Measurements from ENCODE around the gene TJP1.

Gene TJP1

DNA sequence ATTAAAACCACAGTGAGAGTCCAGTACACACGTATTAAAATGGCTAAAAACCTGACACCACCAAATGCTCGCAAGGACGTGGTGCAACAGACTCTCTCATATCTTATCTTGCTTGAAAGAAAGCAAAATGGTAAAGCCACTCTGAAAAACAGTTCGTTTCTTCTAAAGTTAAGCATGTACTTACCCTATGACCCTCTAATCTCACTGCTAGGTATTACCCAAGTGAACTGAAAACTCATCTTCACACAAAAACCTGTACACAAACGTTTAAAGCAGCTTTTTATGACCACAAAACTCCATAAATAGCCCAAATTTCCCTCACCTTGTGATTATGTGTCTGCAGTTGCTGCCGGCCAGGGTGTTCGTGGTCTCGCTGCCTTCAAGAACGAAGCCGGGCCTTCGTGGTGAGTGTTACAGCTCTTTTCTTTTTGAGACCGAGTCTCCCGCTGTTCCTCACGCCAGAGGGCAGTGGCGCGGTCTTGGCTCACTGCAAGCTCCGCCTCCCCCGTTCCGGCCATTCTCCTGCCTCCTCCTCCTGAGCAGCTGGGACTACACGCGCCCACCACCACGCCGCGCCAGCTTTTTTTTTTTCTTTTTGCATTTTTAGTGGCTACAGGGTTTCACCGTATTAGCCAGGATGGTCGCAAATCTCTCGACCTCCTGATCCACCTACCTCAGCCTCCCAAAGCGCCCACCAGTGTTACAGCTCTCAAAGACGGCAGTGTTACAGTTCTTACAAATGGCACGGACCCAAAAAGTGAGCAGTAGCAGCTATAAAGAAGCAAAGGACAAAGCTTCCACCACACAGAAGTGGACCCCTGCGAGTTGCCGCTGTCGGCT lies 165.4 kb downstream of the TJP1 start:
- no peak for DNase-seq

DNA sequence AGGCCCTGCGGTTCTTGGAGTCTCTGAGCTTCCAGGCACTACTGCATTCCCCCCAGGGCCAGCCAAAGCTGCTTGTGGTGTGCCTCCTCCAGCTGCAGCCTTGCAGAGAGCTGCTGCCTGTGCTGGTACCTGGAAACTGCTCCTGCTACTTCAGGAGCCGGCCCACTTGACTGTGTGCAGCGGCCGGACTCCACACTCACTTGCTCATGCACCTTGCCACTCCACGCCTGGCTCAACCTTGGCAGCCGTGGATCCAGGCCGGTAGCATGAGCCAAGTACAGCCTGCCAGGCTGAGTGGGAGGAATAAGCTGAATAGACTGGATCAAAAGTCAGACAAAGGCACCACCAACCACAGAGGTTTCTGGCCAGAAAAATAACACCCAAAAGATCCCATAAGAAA lies 169.7 kb downstream of the TJP1 start:
- no peak for DNase-seq

DNA sequence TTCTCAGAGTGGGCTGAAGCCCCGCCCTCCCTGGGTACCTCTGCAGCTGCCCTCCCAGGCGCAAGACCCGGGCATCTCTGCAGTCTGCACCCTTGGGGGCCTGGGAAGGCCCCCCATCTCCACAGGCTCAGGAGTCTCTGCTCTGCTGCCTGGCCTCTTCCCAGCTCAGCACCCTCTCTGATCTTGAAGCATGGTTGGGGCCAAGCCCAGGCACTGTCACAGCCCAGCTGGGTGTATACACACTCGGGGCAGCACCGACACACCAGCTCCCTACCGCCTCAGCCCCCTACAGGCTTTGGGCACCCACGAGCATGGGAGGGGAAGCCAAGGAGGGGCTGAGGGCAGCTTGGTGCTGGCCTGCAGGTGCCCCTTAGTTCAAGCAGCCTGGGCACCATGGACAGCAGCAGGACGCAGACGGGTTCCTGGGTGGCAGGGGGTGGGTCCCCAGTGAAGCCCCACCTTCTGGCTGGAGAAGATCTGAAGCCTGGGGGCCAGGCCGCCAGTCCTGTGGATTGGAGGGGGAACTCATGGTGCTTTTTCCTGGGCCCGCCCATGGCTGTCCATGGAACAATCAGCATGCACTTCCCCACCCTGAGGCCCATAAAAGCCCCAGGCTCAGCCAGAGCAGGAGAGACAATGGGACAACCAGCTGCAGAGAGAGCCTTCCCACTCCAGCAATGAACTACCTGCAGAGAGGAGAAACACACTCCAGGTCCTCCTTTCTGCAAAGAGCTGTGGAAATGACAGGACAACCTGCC lies 170.6 kb downstream of the TJP1 start:
- no peak for DNase-seq

Data from activated naive CD4-positive, alpha-beta T cell treated with Interleukin-2 at 50 U/mL for 16 hours (primary cell).